Glutamatergic neuron (in vitro differentiated cells): ENCODE measurements around the gene IFT81. TPM values are rescaled to one million over a fixed set of nuclear protein-coding genes. Genes with fewer than 3 reads are reported as not detected.

ENCODE experiments used
- DNase-seq: peaks from one replicate; pipeline ENCODE4 v3.0.0; 2022
- H3K27ac Mint-ChIP-seq: one replicate; pipeline ENCODE4 v1.8.0; 2020; ENCODE audit warnings: mild to moderate bottlenecking, mixed read lengths, inconsistent platforms; ENCODE audit not compliant: unreplicated experiment
- H3K27me3 Mint-ChIP-seq: one replicate; pipeline ENCODE4 v1.8.0; 2020; ENCODE audit warnings: mild to moderate bottlenecking, moderate library complexity, mixed read lengths, inconsistent platforms; ENCODE audit not compliant: unreplicated experiment
- H3K36me3 Mint-ChIP-seq: one replicate; pipeline ENCODE4 v1.8.0; 2020; ENCODE audit warnings: mild to moderate bottlenecking, mixed read lengths, inconsistent platforms; ENCODE audit not compliant: unreplicated experiment
- H3K4me1 Mint-ChIP-seq: one replicate; pipeline ENCODE4 v1.8.0; 2020; ENCODE audit warnings: mild to moderate bottlenecking, low read depth, mixed read lengths, inconsistent platforms; ENCODE audit not compliant: unreplicated experiment
- H3K4me3 Mint-ChIP-seq: one replicate; pipeline ENCODE4 v1.8.0; 2020; ENCODE audit warnings: mild to moderate bottlenecking, mixed read lengths, inconsistent platforms; ENCODE audit not compliant: unreplicated experiment
- H3K9me3 Mint-ChIP-seq: one replicate; pipeline ENCODE4 v1.8.0; 2020; ENCODE audit warnings: mild to moderate bottlenecking, moderate library complexity, mixed read lengths, inconsistent platforms; ENCODE audit not compliant: unreplicated experiment
- total RNA-seq: library from RNA; stranded (reverse); fragmentation: NEBNext Ultra II Directional; extraction: Animal tissue kit (Norgen Biotek cat#: 25700); gene quantifications from one replicate; pipeline ENCODE4 v1.2.1, GENCODE V29; 2021; ENCODE audit not compliant: unreplicated experiment
- TF ChIP-seq, protein P1 (sequence below): fragments of 200-600 bp; sonication (generic); IDR thresholded peaks from one replicate; pipeline ENCODE4 v1.5.0; 2021; ENCODE audit not compliant: partially characterized antibody, unreplicated experiment

Gene IFT81
- total RNA-seq, 1 donor from 2014 or later, result 27.6 TPM

DNA sequence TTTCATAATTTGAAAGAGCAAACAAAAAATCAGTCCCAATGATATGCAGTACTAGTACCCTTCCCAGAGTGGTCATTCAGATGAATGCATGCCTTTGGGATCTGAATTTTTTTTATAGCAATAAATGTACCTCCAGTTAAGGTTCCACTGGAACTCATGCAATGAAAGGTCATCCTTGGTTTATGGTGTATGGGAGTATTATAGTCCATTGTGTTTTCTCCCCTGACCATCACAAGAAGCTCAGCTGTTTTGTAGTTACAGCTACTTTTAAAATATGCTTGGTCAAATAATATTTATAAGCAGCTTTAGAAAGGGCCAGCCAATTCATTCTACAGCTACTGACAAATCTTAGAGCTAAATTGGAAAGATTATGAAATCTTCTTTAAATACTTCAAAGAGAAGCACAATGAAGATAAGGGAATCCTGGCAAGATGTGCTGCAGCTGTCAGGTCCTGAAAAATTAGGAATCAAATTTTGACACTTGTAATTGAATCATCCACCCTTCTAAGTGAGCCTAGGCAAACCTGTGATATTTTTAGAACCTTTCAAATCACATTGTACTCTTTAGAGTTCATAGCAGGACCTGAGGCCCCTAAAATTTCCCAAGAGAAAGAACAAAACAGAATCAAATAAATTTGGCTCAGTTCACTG is 46.5 kb downstream of the IFT81 start:
- H3K27ac Mint-ChIP-seq, result peak overlapping the region; percentile 78
- no peaks in the 10 kb centered on the region for H3K9me3 Mint-ChIP-seq
- DNase-seq, result no peak
- H3K4me1 Mint-ChIP-seq, result peaks cover 5% of the 10 kb centered on the region
- H3K27me3 Mint-ChIP-seq, result no peaks in the 10 kb centered on the region
- TF ChIP-seq, protein P1, sequence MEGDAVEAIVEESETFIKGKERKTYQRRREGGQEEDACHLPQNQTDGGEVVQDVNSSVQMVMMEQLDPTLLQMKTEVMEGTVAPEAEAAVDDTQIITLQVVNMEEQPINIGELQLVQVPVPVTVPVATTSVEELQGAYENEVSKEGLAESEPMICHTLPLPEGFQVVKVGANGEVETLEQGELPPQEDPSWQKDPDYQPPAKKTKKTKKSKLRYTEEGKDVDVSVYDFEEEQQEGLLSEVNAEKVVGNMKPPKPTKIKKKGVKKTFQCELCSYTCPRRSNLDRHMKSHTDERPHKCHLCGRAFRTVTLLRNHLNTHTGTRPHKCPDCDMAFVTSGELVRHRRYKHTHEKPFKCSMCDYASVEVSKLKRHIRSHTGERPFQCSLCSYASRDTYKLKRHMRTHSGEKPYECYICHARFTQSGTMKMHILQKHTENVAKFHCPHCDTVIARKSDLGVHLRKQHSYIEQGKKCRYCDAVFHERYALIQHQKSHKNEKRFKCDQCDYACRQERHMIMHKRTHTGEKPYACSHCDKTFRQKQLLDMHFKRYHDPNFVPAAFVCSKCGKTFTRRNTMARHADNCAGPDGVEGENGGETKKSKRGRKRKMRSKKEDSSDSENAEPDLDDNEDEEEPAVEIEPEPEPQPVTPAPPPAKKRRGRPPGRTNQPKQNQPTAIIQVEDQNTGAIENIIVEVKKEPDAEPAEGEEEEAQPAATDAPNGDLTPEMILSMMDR, result no peak
- H3K36me3 Mint-ChIP-seq, result peaks cover 5% of the 10 kb centered on the region
- no peak overlapping the region for H3K4me3 Mint-ChIP-seq

DNA sequence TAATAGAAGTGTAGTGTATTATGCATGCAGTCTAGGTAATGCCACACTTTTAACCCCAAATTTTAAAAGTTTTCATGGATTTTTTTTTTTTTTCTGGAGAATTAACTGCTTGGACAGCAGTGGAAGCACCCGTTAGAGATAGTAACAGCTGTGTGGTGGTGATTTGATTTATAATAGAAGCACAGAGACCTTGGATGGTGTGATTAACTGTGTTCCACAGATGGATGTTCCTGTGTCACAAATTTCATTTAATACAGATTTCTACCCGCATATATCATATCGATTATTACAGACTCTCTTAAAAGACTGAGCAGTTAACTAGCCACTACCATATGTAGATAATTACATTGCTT is 47.0 kb downstream of the IFT81 start:
- peak overlapping the region; percentile 8 for H3K4me3 Mint-ChIP-seq
- TF ChIP-seq, protein P1, result no peak
- H3K9me3 Mint-ChIP-seq, result no peaks in the 10 kb centered on the region
- no peaks in the 10 kb centered on the region for H3K27me3 Mint-ChIP-seq
- peaks cover 5% of the 10 kb centered on the region for H3K4me1 Mint-ChIP-seq
- peaks cover 5% of the 10 kb centered on the region for H3K36me3 Mint-ChIP-seq
- peak overlapping the region; percentile 76 for H3K27ac Mint-ChIP-seq
- DNase-seq, result no peak

DNA sequence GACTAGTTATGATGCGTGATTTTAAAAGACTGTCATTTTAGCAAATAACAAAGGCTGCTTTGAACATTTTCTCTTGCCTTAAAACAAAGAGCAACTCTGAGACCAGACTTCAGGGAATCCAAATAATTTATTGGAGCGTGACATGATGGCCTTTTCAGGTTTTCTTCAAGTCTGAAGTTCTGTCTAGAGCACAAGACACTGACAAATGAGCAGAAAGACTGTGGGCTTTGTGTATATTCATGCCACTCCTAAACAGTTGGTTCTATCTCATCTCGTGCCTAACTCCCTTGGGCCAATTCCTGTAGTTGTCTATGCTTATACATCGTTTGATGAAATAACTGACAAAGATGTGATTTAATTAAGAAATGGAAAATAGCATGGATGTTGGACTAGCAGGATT is 47.5 kb downstream of the IFT81 start:
- Mint-ChIP-seq H3K4me1 (peaks cover 5% of the 10 kb centered on the region), H3K27me3 (no peaks in the 10 kb centered on the region), H3K27ac (peak overlapping the region; percentile 76), H3K36me3 (peaks cover 5% of the 10 kb centered on the region), H3K4me3 (peak overlapping the region; percentile 8), H3K9me3 (no peaks in the 10 kb centered on the region)
- TF ChIP-seq, protein P1, result no peak
- no peak for DNase-seq

DNA sequence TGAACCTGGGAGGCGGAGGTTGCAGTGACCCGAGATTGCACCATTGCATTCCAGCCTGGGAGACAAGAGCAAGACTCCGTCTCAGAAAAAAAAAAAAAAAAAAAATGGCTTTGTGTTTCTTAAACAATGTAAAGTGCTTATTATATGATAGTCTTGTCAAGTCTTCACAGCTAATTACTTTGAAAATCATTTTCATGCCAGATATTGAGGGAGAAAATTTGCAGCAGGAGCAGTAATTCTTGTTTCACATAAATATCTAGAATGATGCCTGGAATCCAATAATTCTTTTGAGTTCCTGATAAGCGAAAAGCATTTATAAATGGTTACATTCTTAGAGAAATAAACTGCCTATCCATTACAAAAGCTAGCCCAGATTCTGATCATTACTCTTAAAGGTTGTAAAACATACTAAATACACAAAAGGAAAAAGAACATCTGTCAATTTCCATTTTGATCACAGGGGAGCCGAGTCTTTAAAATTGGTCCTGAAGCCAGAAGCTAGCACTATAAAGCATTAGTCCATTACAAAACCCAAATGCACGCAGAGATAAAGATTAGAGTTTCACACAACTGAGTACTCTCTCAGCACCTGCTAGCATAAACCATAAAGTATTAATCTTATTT is 50.3 kb downstream of the IFT81 start:
- Mint-ChIP-seq H3K4me1 (peaks cover 5% of the 10 kb centered on the region), H3K27me3 (no peaks in the 10 kb centered on the region), H3K27ac (peak overlapping the region; percentile 89), H3K4me3 (no peak overlapping the region), H3K9me3 (no peaks in the 10 kb centered on the region), H3K36me3 (no peaks in the 10 kb centered on the region)
- DNase-seq, result no peak
- TF ChIP-seq, protein P1, result no peak

DNA sequence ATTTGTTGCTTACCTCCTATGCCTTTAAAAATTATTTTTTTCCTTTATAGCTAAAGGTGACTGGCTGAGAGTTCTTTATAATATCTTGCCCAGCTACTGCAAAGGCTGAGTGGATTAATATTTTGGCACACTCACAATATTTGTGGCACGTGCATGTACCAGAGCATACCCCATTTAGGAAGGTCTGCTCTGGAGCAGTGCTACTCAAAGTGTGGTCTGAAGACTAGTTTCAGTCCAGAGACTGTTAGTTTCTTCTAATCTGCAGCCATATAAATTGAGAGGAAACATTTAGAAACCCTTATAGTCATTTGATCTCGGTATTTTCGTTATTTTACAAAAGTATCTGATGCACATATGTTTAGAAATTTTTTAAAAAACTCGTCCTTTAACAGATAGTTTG is 51.0 kb downstream of the IFT81 start:
- no peaks in the 10 kb centered on the region for H3K9me3 Mint-ChIP-seq
- no peaks in the 10 kb centered on the region for H3K36me3 Mint-ChIP-seq
- H3K27ac Mint-ChIP-seq, result peak overlapping the region; percentile 59

More for the DNA sequence above, 51.0 kb downstream of the IFT81 start:
- Mint-ChIP-seq H3K27me3 (no peaks in the 10 kb centered on the region), H3K4me3 (no peak overlapping the region), H3K4me1 (peaks cover 5% of the 10 kb centered on the region)
- DNase-seq, result no peak
- TF ChIP-seq, protein P1, result no peak
